ENCODE data around the gene TRPM5. TPM values are rescaled to one million over a fixed set of nuclear protein-coding genes. Genes with fewer than 3 reads are reported as not detected.

The TRPM5 gene
- total RNA-seq, 1 experiment from 2014 or later, result 0.07 TPM

DNA sequence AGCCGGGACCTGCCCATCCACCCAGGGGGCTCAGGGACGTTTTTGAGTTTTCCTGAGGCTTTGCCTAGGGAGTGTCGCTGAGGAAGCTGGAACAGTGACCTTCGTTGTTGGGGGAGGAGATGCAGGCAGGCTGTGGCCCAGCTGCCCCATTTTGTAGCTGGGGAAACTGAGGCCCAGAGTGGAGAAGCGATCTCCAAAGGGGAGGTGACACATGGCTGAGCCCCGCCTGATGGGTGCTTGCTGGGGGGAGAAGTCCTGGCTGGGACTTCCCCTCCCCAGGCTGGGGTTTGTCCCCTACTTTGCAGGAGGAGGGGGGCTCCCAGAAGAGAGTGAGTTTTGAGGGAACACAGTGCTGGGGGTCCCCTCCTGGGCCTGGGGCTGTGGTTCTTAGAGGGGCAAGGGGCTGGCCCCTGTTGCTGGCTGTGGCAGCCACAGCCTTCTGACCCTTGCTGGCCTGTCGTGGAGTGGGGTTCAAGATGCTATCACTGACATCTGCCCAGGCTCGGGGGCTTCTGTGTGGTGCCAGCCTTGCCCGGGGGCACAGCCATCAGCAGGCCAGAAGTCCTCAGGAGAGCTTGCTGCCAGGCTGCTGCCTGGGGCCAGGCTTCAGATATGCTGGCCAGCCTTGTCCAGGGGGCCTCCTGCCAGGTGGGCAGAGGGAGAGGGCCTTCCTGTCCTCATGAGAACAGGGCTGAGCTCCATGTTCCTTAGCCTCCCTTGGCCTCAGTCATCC is 21.9 kb upstream of the TRPM5 start:
- Mint-ChIP-seq H3K9me3 (no peaks in the 10 kb centered on the region), H3K4me1 (no peaks in the 10 kb centered on the region), H3K36me3 (no peaks in the 10 kb centered on the region), H3K27ac (no peak overlapping the region), H3K4me3 (no peak overlapping the region), H3K27me3 (ENCODE audit: low read depth) (peaks cover 48% of the 10 kb centered on the region)
- TF ChIP-seq, protein P1, sequence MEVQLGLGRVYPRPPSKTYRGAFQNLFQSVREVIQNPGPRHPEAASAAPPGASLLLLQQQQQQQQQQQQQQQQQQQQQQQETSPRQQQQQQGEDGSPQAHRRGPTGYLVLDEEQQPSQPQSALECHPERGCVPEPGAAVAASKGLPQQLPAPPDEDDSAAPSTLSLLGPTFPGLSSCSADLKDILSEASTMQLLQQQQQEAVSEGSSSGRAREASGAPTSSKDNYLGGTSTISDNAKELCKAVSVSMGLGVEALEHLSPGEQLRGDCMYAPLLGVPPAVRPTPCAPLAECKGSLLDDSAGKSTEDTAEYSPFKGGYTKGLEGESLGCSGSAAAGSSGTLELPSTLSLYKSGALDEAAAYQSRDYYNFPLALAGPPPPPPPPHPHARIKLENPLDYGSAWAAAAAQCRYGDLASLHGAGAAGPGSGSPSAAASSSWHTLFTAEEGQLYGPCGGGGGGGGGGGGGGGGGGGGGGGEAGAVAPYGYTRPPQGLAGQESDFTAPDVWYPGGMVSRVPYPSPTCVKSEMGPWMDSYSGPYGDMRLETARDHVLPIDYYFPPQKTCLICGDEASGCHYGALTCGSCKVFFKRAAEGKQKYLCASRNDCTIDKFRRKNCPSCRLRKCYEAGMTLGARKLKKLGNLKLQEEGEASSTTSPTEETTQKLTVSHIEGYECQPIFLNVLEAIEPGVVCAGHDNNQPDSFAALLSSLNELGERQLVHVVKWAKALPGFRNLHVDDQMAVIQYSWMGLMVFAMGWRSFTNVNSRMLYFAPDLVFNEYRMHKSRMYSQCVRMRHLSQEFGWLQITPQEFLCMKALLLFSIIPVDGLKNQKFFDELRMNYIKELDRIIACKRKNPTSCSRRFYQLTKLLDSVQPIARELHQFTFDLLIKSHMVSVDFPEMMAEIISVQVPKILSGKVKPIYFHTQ (CRISPR knock-in tag; IDR thresholded peaks at IDR 0.05), result no peak
- TF ChIP-seq GABPB1 (CRISPR knock-in tag; IDR thresholded peaks at IDR 0.05), result no peak
- no peak for TF ChIP-seq TEAD1 (CRISPR knock-in tag; IDR thresholded peaks at IDR 0.05)
- TF ChIP-seq, protein P2, sequence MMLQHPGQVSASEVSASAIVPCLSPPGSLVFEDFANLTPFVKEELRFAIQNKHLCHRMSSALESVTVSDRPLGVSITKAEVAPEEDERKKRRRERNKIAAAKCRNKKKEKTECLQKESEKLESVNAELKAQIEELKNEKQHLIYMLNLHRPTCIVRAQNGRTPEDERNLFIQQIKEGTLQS (CRISPR knock-in tag; conservative IDR thresholded peaks at IDR 0.05), result no peak
- TF ChIP-seq, protein P3, sequence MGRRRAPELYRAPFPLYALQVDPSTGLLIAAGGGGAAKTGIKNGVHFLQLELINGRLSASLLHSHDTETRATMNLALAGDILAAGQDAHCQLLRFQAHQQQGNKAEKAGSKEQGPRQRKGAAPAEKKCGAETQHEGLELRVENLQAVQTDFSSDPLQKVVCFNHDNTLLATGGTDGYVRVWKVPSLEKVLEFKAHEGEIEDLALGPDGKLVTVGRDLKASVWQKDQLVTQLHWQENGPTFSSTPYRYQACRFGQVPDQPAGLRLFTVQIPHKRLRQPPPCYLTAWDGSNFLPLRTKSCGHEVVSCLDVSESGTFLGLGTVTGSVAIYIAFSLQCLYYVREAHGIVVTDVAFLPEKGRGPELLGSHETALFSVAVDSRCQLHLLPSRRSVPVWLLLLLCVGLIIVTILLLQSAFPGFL (CRISPR knock-in tag; IDR thresholded peaks at IDR 0.05; ENCODE audit: borderline replicate concordance), result no peak
- TF ChIP-seq JUN (CRISPR knock-in tag; IDR thresholded peaks at IDR 0.05), result no peak
- TF ChIP-seq ZNF317 (CRISPR knock-in tag; IDR thresholded peaks at IDR 0.05; ENCODE audit: borderline replicate concordance, low read depth), result no peak
- TF ChIP-seq KAT7 (CRISPR knock-in tag; IDR thresholded peaks at IDR 0.05; ENCODE audit: borderline replicate concordance), result no peak
- TF ChIP-seq, protein P4, sequence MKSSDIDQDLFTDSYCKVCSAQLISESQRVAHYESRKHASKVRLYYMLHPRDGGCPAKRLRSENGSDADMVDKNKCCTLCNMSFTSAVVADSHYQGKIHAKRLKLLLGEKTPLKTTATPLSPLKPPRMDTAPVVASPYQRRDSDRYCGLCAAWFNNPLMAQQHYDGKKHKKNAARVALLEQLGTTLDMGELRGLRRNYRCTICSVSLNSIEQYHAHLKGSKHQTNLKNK (CRISPR knock-in tag; IDR thresholded peaks at IDR 0.05), result no peak
- no peak for TF ChIP-seq EMX1 (CRISPR knock-in tag; IDR thresholded peaks at IDR 0.05)
- TF ChIP-seq, protein P5, sequence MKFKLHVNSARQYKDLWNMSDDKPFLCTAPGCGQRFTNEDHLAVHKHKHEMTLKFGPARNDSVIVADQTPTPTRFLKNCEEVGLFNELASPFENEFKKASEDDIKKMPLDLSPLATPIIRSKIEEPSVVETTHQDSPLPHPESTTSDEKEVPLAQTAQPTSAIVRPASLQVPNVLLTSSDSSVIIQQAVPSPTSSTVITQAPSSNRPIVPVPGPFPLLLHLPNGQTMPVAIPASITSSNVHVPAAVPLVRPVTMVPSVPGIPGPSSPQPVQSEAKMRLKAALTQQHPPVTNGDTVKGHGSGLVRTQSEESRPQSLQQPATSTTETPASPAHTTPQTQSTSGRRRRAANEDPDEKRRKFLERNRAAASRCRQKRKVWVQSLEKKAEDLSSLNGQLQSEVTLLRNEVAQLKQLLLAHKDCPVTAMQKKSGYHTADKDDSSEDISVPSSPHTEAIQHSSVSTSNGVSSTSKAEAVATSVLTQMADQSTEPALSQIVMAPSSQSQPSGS (CRISPR knock-in tag; IDR thresholded peaks at IDR 0.05; ENCODE audit: borderline replicate concordance, low read depth), result no peak
- TF ChIP-seq CREM (CRISPR knock-in tag; IDR thresholded peaks at IDR 0.05), result no peak
- TF ChIP-seq ESRRA (CRISPR knock-in tag; IDR thresholded peaks at IDR 0.05; ENCODE audit: borderline replicate concordance), result no peak
- TF ChIP-seq NR2C2 (CRISPR knock-in tag; IDR thresholded peaks at IDR 0.05), result no peak
- DNase-seq (ENCODE audit: low spot score) (no peak), ATAC-seq (no peak)
- ChIA-PET POLR2A (no interaction called here), CTCF (interaction anchor here (1.2 to 2.0 kb wide), 5 partner anchors 46 to 268 kb away, joined by 5 to 7 read pairs (median 5); no protein-coding TSS in a partner anchor)

DNA sequence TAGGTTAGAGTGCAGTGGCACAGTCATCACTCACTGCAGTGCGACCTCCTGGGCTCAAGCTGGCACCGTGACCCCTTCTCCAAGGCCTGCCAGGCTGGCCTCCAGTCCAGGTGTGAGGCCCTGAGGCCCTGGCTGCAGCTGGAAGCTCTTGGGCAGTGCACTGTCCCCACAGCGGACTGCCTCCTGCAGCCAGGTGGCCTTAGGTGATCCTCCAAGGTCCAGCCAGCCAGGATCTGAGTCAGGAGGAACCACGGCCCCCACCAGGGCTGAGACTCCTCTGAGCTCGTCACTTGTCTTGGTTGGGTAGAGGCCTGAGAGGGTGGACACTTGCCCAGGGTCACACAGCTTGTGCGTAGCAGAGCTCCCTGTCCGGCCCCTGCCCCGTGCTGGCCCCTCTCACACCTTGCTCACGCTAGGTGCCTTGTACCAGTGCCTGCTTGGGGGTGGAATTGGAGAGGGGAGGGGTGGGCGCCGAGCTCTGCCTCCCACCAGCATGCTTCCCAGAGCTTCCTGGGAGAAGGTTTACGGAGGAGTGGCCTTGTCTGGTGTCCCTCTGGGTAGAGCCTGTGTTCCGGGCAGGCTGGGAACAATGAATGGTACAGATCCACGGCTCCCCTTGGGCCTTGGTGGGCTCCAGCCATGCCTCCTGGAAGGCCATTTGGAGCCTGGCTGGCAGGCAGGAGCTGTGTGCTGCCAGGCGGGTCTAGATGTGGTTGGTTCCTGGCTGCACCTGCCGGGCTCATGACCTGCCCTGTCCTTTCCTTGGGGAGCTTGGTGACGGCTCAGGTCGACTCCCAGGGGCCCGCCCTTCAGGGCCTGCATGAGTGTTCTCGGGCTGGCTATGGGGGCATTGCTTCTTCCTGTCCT is 21.1 kb upstream of the TRPM5 start:
- ATAC-seq (no peak), DNase-seq (ENCODE audit: low spot score) (no peak)
- peaks cover 47% of the 10 kb centered on the region for H3K27me3 Mint-ChIP-seq (ENCODE audit: low read depth)
- H3K4me1 Mint-ChIP-seq, result no peaks in the 10 kb centered on the region
- H3K9me3 Mint-ChIP-seq, result no peaks in the 10 kb centered on the region
- TF ChIP-seq NFE2L1 (CRISPR knock-in tag; IDR thresholded peaks at IDR 0.05), result no peak
- TF ChIP-seq, protein P6, sequence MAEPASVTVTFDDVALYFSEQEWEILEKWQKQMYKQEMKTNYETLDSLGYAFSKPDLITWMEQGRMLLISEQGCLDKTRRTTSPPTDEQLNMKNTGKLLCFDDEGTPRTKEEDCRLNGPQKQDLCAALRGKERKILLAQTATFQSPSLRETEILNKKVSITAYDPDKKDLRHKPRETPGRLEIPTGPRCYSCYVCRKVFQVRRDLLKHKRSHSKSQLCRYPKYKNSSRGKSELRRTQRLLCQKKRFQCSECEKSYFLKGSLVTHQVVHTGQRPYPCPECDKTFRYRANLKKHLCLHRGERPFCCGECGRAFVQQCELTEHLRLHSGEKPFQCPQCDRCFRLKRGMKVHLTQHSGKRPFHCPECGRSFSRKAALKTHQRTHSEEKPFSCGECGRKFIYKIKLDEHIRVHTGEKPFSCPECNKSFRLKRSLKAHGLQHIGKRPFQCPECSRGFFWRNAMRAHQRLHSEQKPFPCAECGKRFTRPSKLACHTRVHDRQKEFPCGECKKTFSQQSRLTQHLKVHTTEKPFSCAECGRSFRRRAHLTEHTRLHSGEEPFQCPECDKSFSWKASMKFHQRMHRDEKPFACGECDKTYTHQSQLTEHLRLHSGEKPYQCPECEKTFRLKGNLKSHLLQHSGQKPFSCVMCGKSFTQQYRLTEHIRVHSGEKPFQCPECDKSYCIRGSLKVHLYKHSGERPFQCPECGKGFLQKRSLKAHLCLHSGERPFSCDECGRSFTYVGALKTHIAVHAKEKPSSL (CRISPR knock-in tag; conservative IDR thresholded peaks at IDR 0.05), result no peak
- TF ChIP-seq, protein P7, sequence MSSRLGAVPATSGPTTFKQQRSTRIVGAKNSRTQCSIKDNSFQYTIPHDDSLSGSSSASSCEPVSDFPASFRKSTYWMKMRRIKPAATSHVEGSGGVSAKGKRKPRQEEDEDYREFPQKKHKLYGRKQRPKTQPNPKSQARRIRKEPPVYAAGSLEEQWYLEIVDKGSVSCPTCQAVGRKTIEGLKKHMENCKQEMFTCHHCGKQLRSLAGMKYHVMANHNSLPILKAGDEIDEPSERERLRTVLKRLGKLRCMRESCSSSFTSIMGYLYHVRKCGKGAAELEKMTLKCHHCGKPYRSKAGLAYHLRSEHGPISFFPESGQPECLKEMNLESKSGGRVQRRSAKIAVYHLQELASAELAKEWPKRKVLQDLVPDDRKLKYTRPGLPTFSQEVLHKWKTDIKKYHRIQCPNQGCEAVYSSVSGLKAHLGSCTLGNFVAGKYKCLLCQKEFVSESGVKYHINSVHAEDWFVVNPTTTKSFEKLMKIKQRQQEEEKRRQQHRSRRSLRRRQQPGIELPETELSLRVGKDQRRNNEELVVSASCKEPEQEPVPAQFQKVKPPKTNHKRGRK (CRISPR knock-in tag; IDR thresholded peaks at IDR 0.05; ENCODE audit: borderline replicate concordance), result no peak
- TF ChIP-seq, protein P1 (CRISPR knock-in tag; IDR thresholded peaks at IDR 0.05), result no peak
- no peak overlapping the region for H3K4me3 Mint-ChIP-seq
- no peaks in the 10 kb centered on the region for H3K36me3 Mint-ChIP-seq
- CTCF ChIA-PET, result interaction anchor here (1.2 to 2.0 kb wide), 5 partner anchors 45 to 268 kb away, joined by 5 to 7 read pairs (median 5); no protein-coding TSS in a partner anchor
- POLR2A ChIA-PET, result no interaction called here
- no peak overlapping the region for H3K27ac Mint-ChIP-seq

Data from WTC11 (cell line).